Body of pancreas (tissue), 4 donors: Measurements from ENCODE around the gene PHF1. TPM values are rescaled to one million over a fixed set of nuclear protein-coding genes. Genes with fewer than 3 reads are reported as not detected.

ENCODE experiments used
- ATAC-seq: fragments of 150-250 bp; one replicate; pipeline ENCODE4 v1.9.1; 2016
- DNase-seq, 4 donors: peaks; one replicate each; pipeline ENCODE4 v3.0.0-alpha.2; 2019
- H3K27ac ChIP-seq, 4 donors: fragments of 200-600 bp; sonication (generic); 1 replicate in 3 of 4; 2 replicates in 1 of 4; pipeline versions ENCODE4 v1.5.1 to v1.6.1; 2016 to 2019; ENCODE audit warnings: mild to moderate bottlenecking in 1 of 4, mixed read lengths in 1 of 4, moderate library complexity in 1 of 4
- H3K27me3 ChIP-seq, 2 donors: fragments of 200-600 bp; sonication (generic); one replicate each; pipeline ENCODE4 v1.6.0; 2016; ENCODE audit warnings: mild to moderate bottlenecking in 1 of 2
- H3K36me3 ChIP-seq, 2 donors: fragments of 200-600 bp; sonication (generic); replicated peaks in 1 of 2; 2 replicates each; pipeline ENCODE4 v1.5.1; 2016; ENCODE audit warnings: low read depth in 2 of 2; ENCODE audit not compliant: insufficient read depth in 1 of 2
- H3K4me1 ChIP-seq: fragments of 200-600 bp; sonication (generic); one replicate; pipeline ENCODE4 v1.6.0; 2016
- H3K4me3 ChIP-seq, 2 donors: fragments of 200-600 bp; sonication (generic); 1 replicate in 1 of 2; 2 replicates in 1 of 2; pipeline ENCODE4 v1.5.1; 2016 to 2019
- H3K9me3 ChIP-seq, 3 donors: fragments of 200-600 bp; sonication (generic); 1 replicate in 2 of 3; 2 replicates in 1 of 3; pipeline ENCODE4 v1.5.1; 2016
- CTCF ChIP-seq, 7 experiments: fragments of 450-650 bp in 4 of 7; fragments of 200-600 bp in 3 of 7; sonication (generic) in 3 of 7; IDR thresholded peaks; one replicate each; pipeline ENCODE4 v1.5.1; 2016 to 2019; ENCODE audit warnings: antibody characterized with exemption in 7 of 7
- POLR2A ChIP-seq, 3 donors: fragments of 450-650 bp; IDR thresholded peaks; one replicate each; pipeline ENCODE4 v1.6.1; 2016; ENCODE audit warnings: antibody characterized with exemption in 3 of 3, mild to moderate bottlenecking in 2 of 3
- WGBS, 2 donors: methylation state at CpG; one replicate each; pipeline ENCODE4 v1.1.5; 2017; 5-methylcytosine and 5-hydroxymethylcytosine counted together
- intact Hi-C: fragments of 100-400 bp; cut with DNase I; formaldehyde crosslinking; loops from one replicate; pipeline ENCODE4 v1.15.1; 2023
- total RNA-seq, 2 donors: library from RNA; depleted of rRNA; stranded (reverse); fragments of >200 nt; gene quantifications; one replicate each; pipeline ENCODE4 v1.1.0, GENCODE V29; 2016

PHF1 gene
- total RNA-seq, 2 donors from 2014 or later = 58.3 to 73.9 TPM

- 78 to 83% methylated on average over 16 to 19 of the region's 19 CpGs for WGBS, 2 donors
- H3K27ac ChIP-seq = no peak overlapping the region
- DNase-seq (no peak), ATAC-seq (no peak)
- intact Hi-C loops = no loop called here
- H3K4me1 ChIP-seq = no peaks in the 10 kb centered on the region
- H3K27me3 ChIP-seq = no peaks in the 10 kb centered on the region
- no peak overlapping the region for H3K4me3 ChIP-seq
- no peaks in the 10 kb centered on the region for H3K9me3 ChIP-seq
- no peaks in the 10 kb centered on the region for H3K36me3 ChIP-seq
- no peak for TF ChIP-seq CTCF (IDR thresholded peaks at IDR 0.05)
- no peak for TF ChIP-seq POLR2A (IDR thresholded peaks at IDR 0.05)
Measured at GRCh38 chr6:33440649-33441309, 30.0 kb downstream of the PHF1 start.

GRCh38 chr6:33441457-33441856, 30.6 kb downstream of the PHF1 start:
- no peak overlapping the region for H3K4me3 ChIP-seq
- no peak for ATAC-seq
- H3K4me1 ChIP-seq = no peaks in the 10 kb centered on the region
- intact Hi-C loops = no loop called here
- H3K27me3 ChIP-seq = no peaks in the 10 kb centered on the region
- 78 to 88% methylated on average over 1 to 8 of the region's 9 CpGs for WGBS, 2 donors
- no peaks in the 10 kb centered on the region for H3K36me3 ChIP-seq
- H3K9me3 ChIP-seq = no peaks in the 10 kb centered on the region
- TF ChIP-seq POLR2A (IDR thresholded peaks at IDR 0.05) (no peak), CTCF (IDR thresholded peaks at IDR 0.05) (no peak)
- H3K27ac ChIP-seq = no peak overlapping the region
- DNase-seq = no peak

DNA sequence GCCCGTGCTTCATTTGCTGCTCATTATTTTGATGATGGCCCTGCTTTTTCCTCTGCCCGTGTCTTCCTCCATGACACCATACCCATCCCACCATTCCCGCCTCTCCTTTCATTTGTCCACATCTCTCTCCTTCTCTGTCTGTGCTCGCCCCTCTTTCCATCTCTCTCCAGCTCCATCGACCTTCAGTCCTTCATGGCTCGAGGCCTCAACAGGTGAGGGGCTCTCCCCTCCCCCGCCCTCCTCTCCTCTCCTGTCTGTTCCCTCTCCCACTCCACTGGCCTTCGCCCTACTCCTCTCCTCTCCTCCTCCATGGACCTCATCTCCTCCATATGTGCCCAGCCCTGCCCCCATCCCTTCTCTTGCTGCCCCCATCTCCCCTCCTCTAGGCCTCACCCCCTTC, 31.5 kb downstream of the PHF1 start:
- WGBS, 2 donors = 80 to 86% methylated on average over 8 of the region's 8 CpGs
- ATAC-seq (no peak), DNase-seq (no peak)
- Histone ChIP-seq H3K9me3 (no peaks in the 10 kb centered on the region), H3K4me3 (no peak overlapping the region), H3K27me3 (no peaks in the 10 kb centered on the region), H3K36me3 (no peaks in the 10 kb centered on the region), H3K27ac (no peak overlapping the region), H3K4me1 (no peaks in the 10 kb centered on the region)
- intact Hi-C loops = no loop called here
- TF ChIP-seq CTCF (IDR thresholded peaks at IDR 0.05) (no peak), POLR2A (IDR thresholded peaks at IDR 0.05) (no peak)

GRCh38 chr6:33443025-33443424, 32.2 kb downstream of the PHF1 start:
- DNase-seq = no peak
- no peak for ATAC-seq
- Histone ChIP-seq H3K4me3 (no peak overlapping the region), H3K4me1 (no peaks in the 10 kb centered on the region), H3K36me3 (no peaks in the 10 kb centered on the region), H3K27me3 (no peaks in the 10 kb centered on the region), H3K27ac (no peak overlapping the region), H3K9me3 (no peaks in the 10 kb centered on the region)
- intact Hi-C loops = no loop called here
- TF ChIP-seq CTCF (IDR thresholded peaks at IDR 0.05) = no peak
- no peak for TF ChIP-seq POLR2A (IDR thresholded peaks at IDR 0.05)
- 88 to 96% methylated on average over 3 to 17 of the region's 17 CpGs for WGBS, 2 donors
